ENCODE data around the gene ADAP2. TPM values are rescaled to one million over a fixed set of nuclear protein-coding genes. Genes with fewer than 3 reads are reported as not detected.
"Not testable (repeated sequence)": the region's sequence is repeated elsewhere in the genome, so short reads cannot be mapped to it uniquely, and the experiment has no call there.

The ADAP2 gene
- total RNA-seq, 1 donor: 0.72 TPM

- no peaks in the 10 kb centered on the region for H3K27me3 ChIP-seq (ENCODE audit: insufficient read depth, low read length)
- no peaks in the 10 kb centered on the region for H3K79me2 ChIP-seq (ENCODE audit: insufficient read depth, low read length)
- peak overlapping the region; percentile 32 for H2AFZ ChIP-seq (ENCODE audit: low read length)
- no peak overlapping the region for H3K4me3 ChIP-seq (ENCODE audit: insufficient read depth, low read length)
- H3K36me3 ChIP-seq (ENCODE audit: insufficient read depth, low read length): no peaks in the 10 kb centered on the region
- peaks cover 16% of the 10 kb centered on the region for H3K4me1 ChIP-seq (ENCODE audit: insufficient read depth, low read length)
- no peaks in the 10 kb centered on the region for H3K9me3 ChIP-seq (ENCODE audit: low read depth, low read length)
- no peak for DNase-seq (ENCODE audit: insufficient read length, low spot score, missing footprints)
- no peak for TF ChIP-seq CTCF (IDR thresholded peaks at IDR 0.05; ENCODE audit: extremely low read depth, low read depth, low read length)
- H3K27ac ChIP-seq (ENCODE audit: low read depth, low read length): no peak overlapping the region
- H4K20me1 ChIP-seq (ENCODE audit: insufficient read depth, low read length): no peaks in the 10 kb centered on the region
- H3K4me2 ChIP-seq (ENCODE audit: insufficient read depth, low read length): no peak overlapping the region
Measured at GRCh38 chr17:30958187-30958586, 36.4 kb downstream of the ADAP2 start.

- Histone ChIP-seq H3K36me3 (ENCODE audit: insufficient read depth, low read length) (no peaks in the 10 kb centered on the region), H2AFZ (ENCODE audit: low read length) (peak overlapping the region; percentile 56), H3K27me3 (ENCODE audit: insufficient read depth, low read length) (no peaks in the 10 kb centered on the region), H3K79me2 (ENCODE audit: insufficient read depth, low read length) (no peaks in the 10 kb centered on the region), H4K20me1 (ENCODE audit: insufficient read depth, low read length) (no peaks in the 10 kb centered on the region), H3K27ac (ENCODE audit: low read depth, low read length) (no peak overlapping the region), H3K9me3 (ENCODE audit: low read depth, low read length) (no peaks in the 10 kb centered on the region), H3K4me2 (ENCODE audit: insufficient read depth, low read length) (no peak overlapping the region), H3K4me3 (ENCODE audit: insufficient read depth, low read length) (no peak overlapping the region), H3K4me1 (ENCODE audit: insufficient read depth, low read length) (peaks cover 10% of the 10 kb centered on the region)
- DNase-seq (ENCODE audit: insufficient read length, low spot score, missing footprints): no peak
- TF ChIP-seq CTCF (IDR thresholded peaks at IDR 0.05; ENCODE audit: extremely low read depth, low read depth, low read length): no peak
Measured at GRCh38 chr17:30961209-30962188, 39.8 kb downstream of the ADAP2 start.

- H2AFZ ChIP-seq (ENCODE audit: low read length); H3K79me2 ChIP-seq (ENCODE audit: insufficient read depth, low read length); H3K27me3 ChIP-seq (ENCODE audit: insufficient read depth, low read length); H3K4me1 ChIP-seq (ENCODE audit: insufficient read depth, low read length); H3K27ac ChIP-seq (ENCODE audit: low read depth, low read length); H3K9me3 ChIP-seq (ENCODE audit: low read depth, low read length); H3K36me3 ChIP-seq (ENCODE audit: insufficient read depth, low read length); DNase-seq (ENCODE audit: insufficient read length, low spot score, missing footprints); H3K4me2 ChIP-seq (ENCODE audit: insufficient read depth, low read length); H3K4me3 ChIP-seq (ENCODE audit: insufficient read depth, low read length); H4K20me1 ChIP-seq (ENCODE audit: insufficient read depth, low read length): not testable (repeated sequence)
Measured at GRCh38 chr17:30964312-30964711, 42.6 kb downstream of the ADAP2 start.

- no peak for TF ChIP-seq CTCF (IDR thresholded peaks at IDR 0.05; ENCODE audit: extremely low read depth, low read depth, low read length)
- no peak for DNase-seq (ENCODE audit: insufficient read length, low spot score, missing footprints)
- H3K79me2 ChIP-seq (ENCODE audit: insufficient read depth, low read length): no peaks in the 10 kb centered on the region
Measured at GRCh38 chr17:30964876-30965275, 43.1 kb downstream of the ADAP2 start.

More at GRCh38 chr17:30964876-30965275, 43.1 kb downstream of the ADAP2 start:
- Histone ChIP-seq H3K27me3 (ENCODE audit: insufficient read depth, low read length) (no peaks in the 10 kb centered on the region), H3K27ac (ENCODE audit: low read depth, low read length) (no peak overlapping the region), H3K36me3 (ENCODE audit: insufficient read depth, low read length) (no peaks in the 10 kb centered on the region), H3K9me3 (ENCODE audit: low read depth, low read length) (no peaks in the 10 kb centered on the region), H3K4me2 (ENCODE audit: insufficient read depth, low read length) (no peak overlapping the region), H3K4me1 (ENCODE audit: insufficient read depth, low read length) (peaks cover 5% of the 10 kb centered on the region), H3K4me3 (ENCODE audit: insufficient read depth, low read length) (no peak overlapping the region), H2AFZ (ENCODE audit: low read length) (no peak overlapping the region), H4K20me1 (ENCODE audit: insufficient read depth, low read length) (no peaks in the 10 kb centered on the region)
